ENCODE measurements around the gene ATP23.

The ATP23 gene

DNA sequence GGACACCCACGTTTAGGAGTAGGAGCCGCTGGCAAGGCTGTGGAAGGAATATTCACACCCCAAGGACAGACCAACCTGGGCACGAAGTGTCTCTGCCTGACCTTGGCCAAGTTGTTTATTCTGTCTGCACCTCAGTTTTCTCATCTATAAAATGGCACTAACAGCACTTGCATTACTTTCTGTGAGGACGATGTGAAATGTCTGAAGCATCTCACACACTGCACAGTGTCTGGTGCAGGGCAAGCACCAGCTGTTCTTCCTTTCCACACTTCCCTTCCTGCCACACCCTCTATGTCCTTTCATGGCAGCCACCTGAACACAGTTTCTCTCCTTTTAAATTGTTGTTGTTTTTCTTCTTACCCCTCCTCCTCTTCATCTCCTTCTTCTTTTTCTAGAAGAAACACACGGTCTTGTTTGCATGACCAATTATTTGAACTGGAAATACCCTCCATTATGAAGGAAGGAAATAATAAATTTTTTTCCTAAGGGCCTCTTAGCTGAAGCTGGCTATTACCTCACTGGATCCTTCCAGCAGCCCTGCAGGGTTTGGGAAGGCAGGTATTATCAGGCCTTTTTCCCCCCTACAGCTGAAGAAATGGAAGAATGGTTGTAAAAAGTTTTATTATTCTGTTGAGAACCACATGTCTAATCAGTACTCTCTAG is 42.9 kb upstream of the ATP23 start:
- H3K9me3 ChIP-seq (ENCODE audit: control insufficient read depth, low read length) = no peaks in the 10 kb centered on the region
- H3K9ac ChIP-seq (ENCODE audit: low read length) = peak overlapping the region; percentile 61
- H3K4me3 ChIP-seq (ENCODE audit: low read length) = peak overlapping the region; percentile 45
- no peak for DNase-seq (ENCODE audit: low read depth)
- peaks cover 57% of the 10 kb centered on the region for H3K4me1 ChIP-seq (ENCODE audit: control insufficient read depth, insufficient read depth, low read length)
- no peaks in the 10 kb centered on the region for H3K36me3 ChIP-seq (ENCODE audit: control insufficient read depth, insufficient read depth, low read length, severe bottlenecking)
- no peaks in the 10 kb centered on the region for H3K27me3 ChIP-seq (replicated peaks; ENCODE audit: control insufficient read depth, insufficient read depth, low read length)

DNA sequence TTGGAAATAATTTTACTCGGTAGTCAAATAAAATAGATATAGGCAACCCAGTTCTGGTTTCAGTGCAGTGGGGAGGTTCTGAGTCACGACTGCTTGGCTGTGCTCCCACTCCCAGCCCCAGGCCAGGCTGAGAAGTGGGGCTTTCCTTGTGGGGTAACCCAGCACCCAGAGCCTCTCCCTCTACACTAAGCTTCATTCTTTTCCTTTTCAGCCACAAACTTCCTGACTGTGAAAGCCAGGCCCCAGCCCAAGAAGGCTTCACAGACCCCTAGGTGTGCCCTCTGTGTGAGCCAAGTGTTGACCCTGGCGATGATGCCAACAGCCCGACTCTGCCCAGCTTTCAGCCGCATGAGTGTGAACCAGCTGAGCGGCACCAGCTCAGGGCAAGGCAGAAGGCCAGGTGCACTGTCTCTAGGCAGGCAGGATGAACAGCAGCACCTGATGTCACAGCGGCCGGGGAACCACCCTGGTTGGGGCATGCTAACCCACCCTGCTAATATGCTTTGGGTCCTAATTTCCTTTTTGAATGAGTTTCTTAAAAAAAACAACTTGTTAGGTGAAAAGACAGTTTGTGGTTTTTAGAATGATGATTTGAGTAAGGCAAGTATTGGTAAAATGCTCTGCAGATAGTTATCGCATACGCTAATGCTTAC is 42.2 kb upstream of the ATP23 start:
- Histone ChIP-seq H3K36me3 (ENCODE audit: control insufficient read depth, insufficient read depth, low read length, severe bottlenecking) (no peaks in the 10 kb centered on the region), H3K4me1 (ENCODE audit: control insufficient read depth, insufficient read depth, low read length) (peaks cover 56% of the 10 kb centered on the region), H3K4me3 (ENCODE audit: low read length) (peak overlapping the region; percentile 45), H3K27me3 (replicated peaks; ENCODE audit: control insufficient read depth, insufficient read depth, low read length) (no peaks in the 10 kb centered on the region), H3K9ac (ENCODE audit: low read length) (peak overlapping the region; percentile 61), H3K9me3 (ENCODE audit: control insufficient read depth, low read length) (no peaks in the 10 kb centered on the region)
- peak; percentile 80 for DNase-seq (ENCODE audit: low read depth)

DNA sequence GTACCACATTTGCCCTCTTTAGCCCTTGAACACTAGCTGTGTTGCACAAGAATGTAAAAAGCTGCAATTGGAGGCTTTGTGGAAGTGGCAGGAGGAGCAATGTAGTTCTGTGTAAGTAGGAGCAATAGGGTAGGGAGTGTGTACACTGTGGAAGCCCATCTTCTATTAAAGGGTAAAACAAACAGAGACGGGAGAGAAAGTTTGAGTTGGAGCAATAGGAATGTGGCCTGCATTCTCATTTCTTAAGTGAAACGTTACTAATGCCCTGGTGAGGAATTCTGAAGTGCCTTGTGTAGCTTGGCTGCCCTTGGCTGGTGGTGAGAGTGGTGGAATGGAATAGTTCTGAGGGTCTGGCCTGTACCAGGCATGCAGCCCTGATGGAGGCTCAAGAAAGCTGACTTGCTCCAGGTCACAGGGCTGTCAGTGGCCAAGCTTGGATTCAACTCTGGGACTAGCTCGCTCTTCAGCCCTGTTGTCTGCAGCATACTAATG is 38.8 kb upstream of the ATP23 start:
- peak; percentile 66 for DNase-seq (ENCODE audit: low read depth)
- Histone ChIP-seq H3K4me1 (ENCODE audit: control insufficient read depth, insufficient read depth, low read length) (peaks cover 27% of the 10 kb centered on the region), H3K9me3 (ENCODE audit: control insufficient read depth, low read length) (no peaks in the 10 kb centered on the region), H3K9ac (ENCODE audit: low read length) (no peak overlapping the region), H3K4me3 (ENCODE audit: low read length) (no peak overlapping the region), H3K36me3 (ENCODE audit: control insufficient read depth, insufficient read depth, low read length, severe bottlenecking) (no peaks in the 10 kb centered on the region), H3K27me3 (replicated peaks; ENCODE audit: control insufficient read depth, insufficient read depth, low read length) (no peaks in the 10 kb centered on the region)

- Histone ChIP-seq H3K4me3 (ENCODE audit: low read length) (no peak overlapping the region), H3K27me3 (replicated peaks; ENCODE audit: control insufficient read depth, insufficient read depth, low read length) (no peaks in the 10 kb centered on the region), H3K9ac (ENCODE audit: low read length) (no peak overlapping the region), H3K9me3 (ENCODE audit: control insufficient read depth, low read length) (no peaks in the 10 kb centered on the region), H3K4me1 (ENCODE audit: control insufficient read depth, insufficient read depth, low read length) (peaks cover 9% of the 10 kb centered on the region), H3K36me3 (ENCODE audit: control insufficient read depth, insufficient read depth, low read length, severe bottlenecking) (no peaks in the 10 kb centered on the region)
- no peak for DNase-seq (ENCODE audit: low read depth)
These were observed 36.9 kb upstream of the ATP23 start for GRCh38 chr12:57904426-57904825.

- peak overlapping the region; percentile 39 for H3K4me3 ChIP-seq (ENCODE audit: low read length)
- H3K4me1 ChIP-seq (ENCODE audit: control insufficient read depth, insufficient read depth, low read length) = peaks cover 9% of the 10 kb centered on the region
- DNase-seq (ENCODE audit: low read depth) = peak; percentile 95
- H3K9ac ChIP-seq (ENCODE audit: low read length) = peak overlapping the region; percentile 75
- H3K27me3 ChIP-seq (replicated peaks; ENCODE audit: control insufficient read depth, insufficient read depth, low read length) = no peaks in the 10 kb centered on the region
- no peaks in the 10 kb centered on the region for H3K36me3 ChIP-seq (ENCODE audit: control insufficient read depth, insufficient read depth, low read length, severe bottlenecking)
- H3K9me3 ChIP-seq (ENCODE audit: control insufficient read depth, low read length) = no peaks in the 10 kb centered on the region
These were observed 36.2 kb upstream of the ATP23 start for GRCh38 chr12:57904848-57905811.

DNA sequence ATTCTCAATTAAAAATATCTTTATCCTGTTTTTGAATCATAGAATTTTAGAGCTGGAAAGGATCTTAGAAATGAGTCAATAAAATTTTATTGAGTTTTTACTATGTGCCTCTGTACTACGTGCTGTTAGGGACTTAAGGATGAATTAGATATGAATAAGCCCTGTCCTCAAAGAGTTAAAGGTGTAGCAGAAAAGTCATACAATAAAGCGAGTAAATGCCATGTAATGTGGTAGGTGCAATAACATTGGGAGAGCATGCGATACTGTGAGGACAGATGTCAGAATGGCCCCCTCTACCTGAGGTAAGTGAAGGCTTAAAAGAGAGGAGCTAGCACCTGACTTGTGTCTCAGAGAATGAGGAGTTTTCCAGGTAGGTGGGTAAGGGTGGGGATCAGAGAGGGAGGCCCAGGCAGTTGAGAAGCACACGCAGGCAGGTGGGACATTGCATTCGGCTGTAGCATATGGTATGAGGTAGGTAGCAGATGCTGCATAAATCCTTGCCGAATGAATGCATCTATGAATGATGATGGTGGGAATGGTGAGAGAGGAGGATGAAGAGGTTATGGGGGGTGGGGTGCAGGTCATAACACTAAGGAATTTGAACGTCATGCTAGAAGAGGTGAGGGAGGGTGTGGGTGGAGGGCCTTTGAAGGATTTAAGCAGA is 35.4 kb upstream of the ATP23 start:
- Histone ChIP-seq H3K9ac (ENCODE audit: low read length) (no peak overlapping the region), H3K36me3 (ENCODE audit: control insufficient read depth, insufficient read depth, low read length, severe bottlenecking) (no peaks in the 10 kb centered on the region), H3K27me3 (replicated peaks; ENCODE audit: control insufficient read depth, insufficient read depth, low read length) (no peaks in the 10 kb centered on the region), H3K9me3 (ENCODE audit: control insufficient read depth, low read length) (no peaks in the 10 kb centered on the region), H3K4me1 (ENCODE audit: control insufficient read depth, insufficient read depth, low read length) (peaks cover 9% of the 10 kb centered on the region), H3K4me3 (ENCODE audit: low read length) (no peak overlapping the region)
- DNase-seq (ENCODE audit: low read depth) = no peak

DNA sequence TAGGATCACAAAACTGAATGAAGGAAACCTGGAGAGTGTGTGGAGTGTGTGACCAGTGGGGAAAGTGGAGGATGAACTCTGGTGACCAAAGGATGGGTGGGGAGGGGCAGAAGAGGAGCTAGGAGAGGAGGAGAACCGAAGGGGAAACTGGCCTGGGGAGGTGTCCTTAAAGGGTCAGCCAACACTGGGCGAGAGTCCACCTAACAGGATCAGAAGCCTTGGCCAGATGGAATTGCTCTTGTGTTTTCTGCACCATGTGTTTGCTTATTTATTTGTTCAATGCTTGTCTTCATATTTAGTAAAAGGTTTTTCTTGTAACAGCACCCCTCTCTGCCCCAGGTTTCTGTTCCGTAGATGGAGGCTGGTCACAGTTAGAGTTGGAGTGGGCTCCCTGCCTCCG is 34.5 kb upstream of the ATP23 start:
- H3K9me3 ChIP-seq (ENCODE audit: control insufficient read depth, low read length) = no peaks in the 10 kb centered on the region

DNA sequence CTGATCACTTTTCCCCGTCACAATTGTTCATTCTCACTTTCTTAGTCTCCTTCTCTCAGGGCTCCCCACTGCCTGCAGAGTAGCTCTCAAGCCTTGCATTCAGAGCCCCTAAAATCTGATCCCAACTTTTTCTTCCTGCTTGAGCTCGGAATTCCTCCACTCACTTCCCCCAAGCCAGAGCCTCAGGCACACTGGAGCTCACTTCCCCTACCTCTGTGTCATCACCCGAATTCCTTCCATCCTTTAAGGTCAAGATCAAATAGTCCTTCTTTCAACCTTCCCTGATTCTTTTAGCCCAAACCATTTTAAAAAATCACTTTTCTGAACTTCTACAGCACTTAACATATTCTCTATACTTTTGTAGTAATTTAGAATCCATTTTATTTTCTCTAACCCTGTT is 34.1 kb upstream of the ATP23 start:
- Histone ChIP-seq H3K4me1 (ENCODE audit: control insufficient read depth, insufficient read depth, low read length) (peaks cover 6% of the 10 kb centered on the region), H3K9ac (ENCODE audit: low read length) (no peak overlapping the region), H3K36me3 (ENCODE audit: control insufficient read depth, insufficient read depth, low read length, severe bottlenecking) (no peaks in the 10 kb centered on the region), H3K9me3 (ENCODE audit: control insufficient read depth, low read length) (no peaks in the 10 kb centered on the region), H3K27me3 (replicated peaks; ENCODE audit: control insufficient read depth, insufficient read depth, low read length) (no peaks in the 10 kb centered on the region), H3K4me3 (ENCODE audit: low read length) (no peak overlapping the region)
- DNase-seq (ENCODE audit: low read depth) = no peak

More for the DNA sequence above, 34.5 kb upstream of the ATP23 start:
- no peak overlapping the region for H3K9ac ChIP-seq (ENCODE audit: low read length)
- H3K4me1 ChIP-seq (ENCODE audit: control insufficient read depth, insufficient read depth, low read length) = peaks cover 9% of the 10 kb centered on the region
- no peak overlapping the region for H3K4me3 ChIP-seq (ENCODE audit: low read length)
- no peaks in the 10 kb centered on the region for H3K27me3 ChIP-seq (replicated peaks; ENCODE audit: control insufficient read depth, insufficient read depth, low read length)
- DNase-seq (ENCODE audit: low read depth) = no peak
- H3K36me3 ChIP-seq (ENCODE audit: control insufficient read depth, insufficient read depth, low read length, severe bottlenecking) = no peaks in the 10 kb centered on the region

DNA sequence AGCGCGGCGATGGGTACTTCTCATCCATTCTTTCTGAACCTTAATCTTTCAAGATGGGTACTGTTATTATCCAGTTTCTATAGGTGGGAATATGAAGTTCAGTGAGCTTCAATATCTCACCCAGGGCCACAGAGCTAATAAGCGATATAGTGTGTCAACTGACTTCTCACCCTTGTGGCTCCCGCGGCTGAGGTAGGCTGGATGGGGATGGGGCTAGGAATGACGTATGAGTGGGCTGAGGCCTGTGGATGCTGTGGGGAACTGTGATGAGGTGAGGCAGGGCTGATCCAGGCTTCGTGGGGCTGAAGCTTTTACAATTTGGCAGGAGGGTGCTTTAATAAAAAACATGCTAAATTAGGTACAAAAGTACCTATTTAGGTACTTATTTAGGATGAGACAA is 32.9 kb upstream of the ATP23 start:
- no peak for DNase-seq (ENCODE audit: low read depth)
- peaks cover 3% of the 10 kb centered on the region for H3K27me3 ChIP-seq (replicated peaks; ENCODE audit: control insufficient read depth, insufficient read depth, low read length)
- H3K4me3 ChIP-seq (ENCODE audit: low read length) = no peak overlapping the region
- no peaks in the 10 kb centered on the region for H3K9me3 ChIP-seq (ENCODE audit: control insufficient read depth, low read length)
- no peaks in the 10 kb centered on the region for H3K4me1 ChIP-seq (ENCODE audit: control insufficient read depth, insufficient read depth, low read length)
- H3K36me3 ChIP-seq (ENCODE audit: control insufficient read depth, insufficient read depth, low read length, severe bottlenecking) = no peaks in the 10 kb centered on the region
- H3K9ac ChIP-seq (ENCODE audit: low read length) = no peak overlapping the region

GRCh38 chr12:57909056-57909455 is 32.3 kb upstream of the ATP23 start:
- no peak overlapping the region for H3K4me3 ChIP-seq (ENCODE audit: low read length)
- no peak for DNase-seq (ENCODE audit: low read depth)
- H3K9ac ChIP-seq (ENCODE audit: low read length) = no peak overlapping the region
- no peaks in the 10 kb centered on the region for H3K36me3 ChIP-seq (ENCODE audit: control insufficient read depth, insufficient read depth, low read length, severe bottlenecking)
- H3K9me3 ChIP-seq (ENCODE audit: control insufficient read depth, low read length) = no peaks in the 10 kb centered on the region
- peaks cover 3% of the 10 kb centered on the region for H3K27me3 ChIP-seq (replicated peaks; ENCODE audit: control insufficient read depth, insufficient read depth, low read length)
- no peaks in the 10 kb centered on the region for H3K4me1 ChIP-seq (ENCODE audit: control insufficient read depth, insufficient read depth, low read length)

Data from adipocyte (in vitro differentiated cells).